Stimulated activated CD8-positive, alpha-beta memory T cell treated with anti-CD3 and anti-CD28 coated beads, Interleukin-12 subunit alpha, Interleukin-12 subunit beta, amount 100 ng/mL, for 24 hours (primary cell): Measurements from ENCODE around the gene PPP2R5B.
"Not testable (repeated sequence)": the region's sequence is repeated elsewhere in the genome, so short reads cannot be mapped to it uniquely, and the experiment has no call there.

Source experiments
- DNase-seq: peaks from one replicate; pipeline ENCODE4 v3.0.0-alpha.2; 2020; ENCODE audit errors: extremely low read depth

The PPP2R5B gene

GRCh38 chr11:64976651-64977050, 52.2 kb downstream of the PPP2R5B start:
- no peak for DNase-seq

GRCh38 chr11:64983339-64983738, 58.9 kb downstream of the PPP2R5B start:
- DNase-seq, result not testable (repeated sequence)
